Suprapubic skin (tissue), 4 donors: ENCODE measurements around the gene LGMN. TPM values are rescaled to one million over a fixed set of nuclear protein-coding genes. Genes with fewer than 3 reads are reported as not detected.

Experiments used
- DNase-seq, 2 donors: peaks; one replicate each; pipeline ENCODE4 v3.0.0-alpha.2; 2019; ENCODE audit warnings: low spot score in 2 of 2
- H3K27ac ChIP-seq: fragments of 200-600 bp; sonication (generic); one replicate; pipeline ENCODE4 v1.5.1; 2019
- H3K27me3 ChIP-seq: fragments of 200-600 bp; sonication (generic); one replicate; pipeline ENCODE4 v1.5.1; 2019
- H3K36me3 ChIP-seq: fragments of 200-600 bp; sonication (generic); one replicate; pipeline ENCODE4 v1.5.1; 2019
- H3K4me1 ChIP-seq: fragments of 200-600 bp; sonication (generic); one replicate; pipeline ENCODE4 v1.5.1; 2019
- H3K4me3 ChIP-seq: fragments of 200-600 bp; sonication (generic); one replicate; pipeline ENCODE4 v1.5.1; 2019; ENCODE audit warnings: mild to moderate bottlenecking
- H3K9me3 ChIP-seq: fragments of 200-600 bp; sonication (generic); one replicate; pipeline ENCODE4 v1.5.1; 2019
- CTCF ChIP-seq, 2 donors: fragments of 200-600 bp in 1 of 2; fragments of 450-650 bp in 1 of 2; sonication (generic) in 1 of 2; IDR thresholded peaks; one replicate each; pipeline ENCODE4 v1.5.1; 2016 to 2019; ENCODE audit warnings: antibody characterized with exemption in 2 of 2, mild to moderate bottlenecking in 1 of 2, moderate library complexity in 1 of 2
- EP300 ChIP-seq: sonication (generic); formaldehyde crosslinking; IDR thresholded peaks from one replicate; pipeline ENCODE4 v1.6.1; 2017; ENCODE audit warnings: antibody characterized with exemption
- POLR2A ChIP-seq, 2 donors: fragments of 450-650 bp; IDR thresholded peaks; one replicate each; pipeline ENCODE4 v1.6.1; 2017; ENCODE audit warnings: antibody characterized with exemption in 2 of 2, mild to moderate bottlenecking in 2 of 2, moderate library complexity in 2 of 2
- POLR2AphosphoS5 ChIP-seq, 3 donors: sonication (generic); formaldehyde crosslinking; IDR thresholded peaks; one replicate each; pipeline ENCODE4 v1.6.1; 2017; ENCODE audit warnings: antibody characterized with exemption in 3 of 3
- WGBS: methylation state at CpG from one replicate; pipeline ENCODE4 v1.1.5; 2018; 5-methylcytosine and 5-hydroxymethylcytosine counted together
- total RNA-seq, 4 donors: library from RNA; depleted of rRNA; stranded (reverse); fragments of >200 nt; gene quantifications; one replicate each; pipeline ENCODE4 v1.1.0, GENCODE V29; 2016

Gene LGMN
- total RNA-seq, 4 donors from 2014 or later = 35.8 to 41.9 (median 39.2) TPM

DNA sequence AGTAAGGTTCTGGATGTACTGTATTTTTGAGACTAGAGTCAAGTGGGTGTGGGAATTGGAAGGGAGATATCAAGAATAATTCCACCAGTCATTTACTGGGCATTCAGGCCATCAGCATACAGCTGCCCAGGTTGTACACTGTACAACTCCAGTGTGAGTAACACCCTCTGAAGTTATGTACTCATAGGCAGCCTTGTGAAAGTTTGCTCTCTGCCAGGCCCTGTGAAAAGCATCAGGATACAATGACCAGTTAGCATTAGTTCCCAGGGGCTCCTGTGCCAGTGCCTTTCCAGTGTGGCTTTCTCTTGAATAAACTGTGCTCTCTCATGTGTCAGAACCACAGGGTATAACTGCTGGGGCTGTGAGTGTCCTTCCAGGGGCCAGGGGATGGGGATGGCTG, 89.7 kb downstream of the LGMN start:
- no peak overlapping the region for H3K4me3 ChIP-seq
- DNase-seq = no peak
- no peaks in the 10 kb centered on the region for H3K9me3 ChIP-seq
- no peaks in the 10 kb centered on the region for H3K27me3 ChIP-seq
- H3K4me1 ChIP-seq = peaks cover 23% of the 10 kb centered on the region
- peaks cover 8% of the 10 kb centered on the region for H3K36me3 ChIP-seq
- no peak overlapping the region for H3K27ac ChIP-seq
- TF ChIP-seq POLR2AphosphoS5 (IDR thresholded peaks at IDR 0.05) (no peak), CTCF (IDR thresholded peaks at IDR 0.05) (no peak), POLR2A (IDR thresholded peaks at IDR 0.05) (no peak), EP300 (no peak)

- H3K4me1 ChIP-seq = peaks cover 23% of the 10 kb centered on the region
- no peaks in the 10 kb centered on the region for H3K27me3 ChIP-seq
- H3K9me3 ChIP-seq = no peaks in the 10 kb centered on the region
- WGBS = 81% methylated on average over 13 of the region's 13 CpGs
- no peak for DNase-seq
- peak overlapping the region; percentile 29 for H3K27ac ChIP-seq
- H3K36me3 ChIP-seq = peaks cover 6% of the 10 kb centered on the region
- H3K4me3 ChIP-seq = no peak overlapping the region
- TF ChIP-seq EP300 = no peak
- no peak for TF ChIP-seq POLR2AphosphoS5 (IDR thresholded peaks at IDR 0.05)
- no peak for TF ChIP-seq CTCF (IDR thresholded peaks at IDR 0.05)
- no peak for TF ChIP-seq POLR2A (IDR thresholded peaks at IDR 0.05)
Measured at GRCh38 chr14:92658160-92658559, 90.3 kb downstream of the LGMN start.

GRCh38 chr14:92657457-92658142, 90.8 kb downstream of the LGMN start:
- WGBS = 64% methylated on average over 12 of the region's 13 CpGs
- Histone ChIP-seq H3K36me3 (peaks cover 9% of the 10 kb centered on the region), H3K27me3 (no peaks in the 10 kb centered on the region), H3K4me3 (no peak overlapping the region), H3K9me3 (no peaks in the 10 kb centered on the region), H3K27ac (peak overlapping the region; percentile 29), H3K4me1 (peaks cover 23% of the 10 kb centered on the region)
- TF ChIP-seq CTCF (IDR thresholded peaks at IDR 0.05) (no peak), POLR2AphosphoS5 (IDR thresholded peaks at IDR 0.05) (peak in 1 of 3 donors; percentile 38)
- peak in 1 of 2 donors; percentile 83 for DNase-seq

DNA sequence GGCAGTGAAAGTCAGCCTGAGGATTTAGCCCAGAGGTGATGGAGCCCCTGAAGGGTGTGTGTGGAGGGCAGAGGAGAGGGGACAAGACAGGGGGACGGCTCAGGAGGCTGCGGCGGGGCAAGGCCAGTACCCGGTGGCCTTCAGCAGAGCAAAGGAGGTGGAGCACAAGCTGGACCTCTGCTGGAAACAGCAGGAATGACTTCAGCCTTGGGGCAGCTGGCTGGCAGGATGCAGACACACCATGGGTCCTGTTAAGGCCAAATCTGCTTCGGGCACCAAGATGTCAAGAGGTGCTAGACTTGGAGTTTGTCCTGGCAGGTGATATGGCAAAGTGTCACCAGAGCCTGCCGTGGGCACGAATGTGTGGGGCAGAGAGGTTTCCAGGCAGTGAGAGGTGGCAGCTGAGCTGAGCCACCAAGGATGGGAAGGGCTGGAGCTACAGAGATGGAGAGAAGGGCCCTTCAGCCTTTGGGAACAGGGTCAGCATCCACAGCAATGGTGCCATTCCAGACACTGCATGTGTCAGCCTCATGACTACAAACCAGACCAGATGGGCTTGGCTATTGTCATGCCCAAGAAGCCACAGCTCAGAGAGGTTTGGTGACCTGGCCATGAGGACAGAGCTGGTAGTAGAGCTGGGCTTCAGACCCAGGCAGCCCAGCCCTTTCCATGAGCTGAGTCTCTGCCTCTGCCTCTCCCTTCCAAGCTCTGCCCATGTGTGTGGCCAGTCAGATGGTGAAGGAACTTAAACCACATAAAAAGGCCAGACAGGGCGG, 91.9 kb downstream of the LGMN start:
- Histone ChIP-seq H3K4me1 (peaks cover 23% of the 10 kb centered on the region), H3K4me3 (peak overlapping the region; percentile 41), H3K9me3 (no peaks in the 10 kb centered on the region), H3K27ac (peak overlapping the region; percentile 41), H3K27me3 (no peaks in the 10 kb centered on the region), H3K36me3 (peaks cover 20% of the 10 kb centered on the region)
- 83% methylated on average over 8 of the region's 8 CpGs for WGBS
- TF ChIP-seq CTCF (IDR thresholded peaks at IDR 0.05) = no peak
- TF ChIP-seq POLR2AphosphoS5 (IDR thresholded peaks at IDR 0.05) = no peak
- no peak for TF ChIP-seq POLR2A (IDR thresholded peaks at IDR 0.05)
- no peak for TF ChIP-seq EP300
- DNase-seq = no peak

- no peak for DNase-seq
- WGBS = 84% methylated on average over 13 of the region's 13 CpGs
- no peak for TF ChIP-seq POLR2AphosphoS5 (IDR thresholded peaks at IDR 0.05)
- no peak for TF ChIP-seq POLR2A (IDR thresholded peaks at IDR 0.05)
- no peak for TF ChIP-seq CTCF (IDR thresholded peaks at IDR 0.05)
- no peak for TF ChIP-seq EP300
- H3K4me3 ChIP-seq = peak overlapping the region; percentile 41
- no peaks in the 10 kb centered on the region for H3K9me3 ChIP-seq
- peaks cover 28% of the 10 kb centered on the region for H3K4me1 ChIP-seq
- H3K27ac ChIP-seq = peak overlapping the region; percentile 14
- H3K36me3 ChIP-seq = peaks cover 19% of the 10 kb centered on the region
- no peaks in the 10 kb centered on the region for H3K27me3 ChIP-seq
Measured at GRCh38 chr14:92655419-92656201, 92.8 kb downstream of the LGMN start.
